OCI-M2 (cell line): Measurements from ENCODE around the gene STT3B.
"Not testable (repeated sequence)": the region's sequence is repeated elsewhere in the genome, so short reads cannot be mapped to it uniquely, and the experiment has no call there.

ENCODE experiments used
- DNase-seq: peaks from one replicate; lab custom pipeline; 2025; ENCODE audit not compliant: unreplicated experiment; lab: John Stamatoyannopoulos, UW

Gene STT3B

DNA sequence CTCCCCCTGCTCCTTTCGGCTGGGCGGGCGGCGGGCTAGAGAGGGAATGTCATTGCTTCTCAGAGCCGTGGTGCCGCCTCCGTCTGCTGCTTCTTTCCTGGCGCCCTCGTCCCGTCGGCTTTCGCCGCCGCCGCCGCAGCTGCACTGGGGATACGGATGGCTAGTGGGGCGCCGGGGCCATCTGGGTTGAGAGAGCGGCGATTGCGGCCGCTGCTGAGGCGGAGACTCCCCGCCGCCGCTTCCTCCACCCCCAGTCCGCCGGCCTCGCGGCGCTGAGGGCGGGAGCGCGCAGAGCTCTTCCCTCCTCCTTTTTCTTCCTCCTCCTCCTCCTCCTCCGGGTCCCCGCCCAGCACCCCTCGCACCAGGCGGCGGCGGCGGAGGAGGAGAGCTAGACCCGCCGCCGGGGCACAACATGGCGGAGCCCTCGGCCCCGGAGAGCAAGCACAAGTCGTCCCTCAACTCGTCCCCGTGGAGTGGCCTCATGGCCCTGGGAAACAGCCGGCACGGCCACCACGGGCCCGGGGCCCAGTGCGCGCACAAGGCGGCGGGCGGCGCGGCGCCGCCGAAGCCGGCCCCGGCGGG is at the start of gene STT3B:
STT3B (plus strand) TSS at position 339 of the 582 bp plus-strand sequence; CDS start at position 413, 74 bp downstream.
- no peak for DNase-seq

DNA sequence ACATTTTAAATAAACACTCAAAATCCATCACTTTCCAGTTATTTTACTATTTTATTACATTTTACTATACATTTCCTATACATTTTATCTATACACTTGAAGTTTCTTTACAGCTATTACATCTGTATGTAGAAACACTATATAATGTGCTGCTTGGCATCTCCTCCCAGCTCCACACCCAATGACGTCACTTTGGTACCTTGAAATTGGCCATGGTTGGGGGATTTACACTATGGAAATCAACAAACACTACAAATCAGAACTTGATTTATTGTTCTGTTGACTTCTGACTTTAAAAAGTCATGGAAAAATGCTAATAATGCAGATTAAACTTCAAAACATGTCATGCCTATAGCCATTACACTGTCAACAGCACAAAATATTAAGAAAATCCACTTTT is 48.9 kb upstream of the STT3B start:
- no peak for DNase-seq

DNA sequence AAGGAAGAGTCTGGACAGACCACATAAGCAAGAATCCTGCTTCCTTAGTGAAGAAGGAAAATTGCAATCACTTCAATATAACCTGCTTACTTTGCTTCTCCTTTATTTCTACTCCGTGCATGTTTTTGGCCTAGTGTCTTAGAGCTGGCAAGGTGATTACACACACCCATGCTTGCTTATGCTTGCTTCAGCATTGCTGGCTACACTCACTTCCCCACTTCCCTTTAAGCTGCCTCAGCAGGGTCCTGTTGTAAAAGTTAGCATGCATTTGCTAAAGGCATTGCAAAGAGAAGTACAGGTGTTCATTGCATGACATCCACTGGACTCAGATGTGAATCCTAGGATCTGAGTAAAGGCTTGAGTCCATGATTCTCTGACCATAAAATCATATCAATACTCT is 47.5 kb upstream of the STT3B start:
- no peak for DNase-seq

DNA sequence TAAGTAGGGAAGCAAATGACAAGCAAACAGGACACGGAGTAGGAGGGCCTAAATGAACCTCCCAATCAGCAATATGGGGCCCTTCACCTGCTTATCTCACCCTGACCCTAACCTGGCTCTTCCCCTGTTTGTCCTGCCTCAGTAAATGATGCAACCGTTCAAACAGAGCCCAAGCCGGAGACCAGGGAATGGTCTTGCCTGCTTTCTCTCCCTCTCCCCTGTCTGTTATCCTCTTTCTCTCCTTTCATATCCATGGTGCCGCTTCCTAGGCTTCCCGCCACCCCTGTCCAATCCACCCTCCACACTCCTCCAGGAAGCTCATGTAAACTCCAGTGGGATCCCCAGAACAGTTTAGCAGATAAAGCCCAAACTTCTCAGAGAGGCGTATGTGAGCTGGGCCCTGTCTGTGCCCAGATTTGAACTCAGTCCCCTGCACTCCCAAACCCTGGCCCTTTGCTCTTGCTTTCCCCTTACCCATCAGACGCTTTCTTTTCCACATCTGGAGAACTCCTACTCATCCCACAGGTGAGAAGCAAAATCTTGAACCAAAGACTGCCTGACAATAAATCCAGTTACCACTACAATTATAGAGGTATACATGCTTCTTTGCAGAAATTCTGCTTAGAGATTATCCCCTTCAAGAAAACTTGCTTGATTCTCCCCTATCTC is 45.7 kb upstream of the STT3B start:
- DNase-seq = no peak

DNA sequence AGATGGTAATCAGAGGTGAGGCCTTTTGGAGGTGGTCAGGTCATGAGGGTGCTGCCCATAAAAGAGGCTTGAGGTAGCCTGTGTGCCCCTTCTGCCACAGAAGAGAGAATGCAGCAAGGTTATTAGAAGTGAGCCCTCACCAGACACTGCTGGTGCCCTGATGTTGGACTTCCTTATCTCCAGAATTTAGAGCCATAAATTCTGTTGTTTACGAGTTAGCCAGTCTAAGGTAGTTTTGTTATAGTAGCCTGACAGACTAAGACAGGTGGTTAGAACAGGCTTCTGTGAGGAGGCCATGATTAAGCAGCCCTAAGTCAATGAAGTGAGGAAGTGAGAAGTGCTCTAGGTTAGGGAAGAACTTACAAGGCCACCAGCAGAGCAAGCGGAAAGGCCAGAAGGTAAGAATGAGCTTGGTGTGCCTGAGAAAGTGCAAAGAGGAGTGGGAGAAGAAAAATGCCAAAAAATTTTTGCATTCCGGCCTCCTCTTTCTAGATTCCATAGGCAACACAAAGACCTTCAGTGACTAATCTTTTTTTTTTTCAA is 44.2 kb upstream of the STT3B start:
- no peak for DNase-seq

DNA sequence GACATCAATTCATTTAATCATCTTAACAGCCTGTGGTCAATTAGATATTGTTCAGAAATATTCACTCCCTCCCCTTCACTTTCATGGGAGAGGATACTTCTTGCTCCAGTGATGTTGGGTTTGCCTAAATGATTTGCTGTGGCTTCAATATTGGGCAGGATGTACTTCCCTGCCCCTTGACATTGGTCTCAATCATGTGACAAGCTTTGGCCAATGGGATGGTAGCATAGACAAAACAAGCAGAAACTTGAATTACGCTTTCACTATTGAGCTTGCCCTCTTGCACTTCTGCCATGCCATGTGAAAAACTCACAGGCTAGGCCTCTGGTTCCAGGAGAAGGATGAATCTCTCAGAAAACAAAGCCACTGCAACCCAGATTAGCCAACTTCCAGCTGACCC is 42.2 kb upstream of the STT3B start:
- no peak for DNase-seq

DNA sequence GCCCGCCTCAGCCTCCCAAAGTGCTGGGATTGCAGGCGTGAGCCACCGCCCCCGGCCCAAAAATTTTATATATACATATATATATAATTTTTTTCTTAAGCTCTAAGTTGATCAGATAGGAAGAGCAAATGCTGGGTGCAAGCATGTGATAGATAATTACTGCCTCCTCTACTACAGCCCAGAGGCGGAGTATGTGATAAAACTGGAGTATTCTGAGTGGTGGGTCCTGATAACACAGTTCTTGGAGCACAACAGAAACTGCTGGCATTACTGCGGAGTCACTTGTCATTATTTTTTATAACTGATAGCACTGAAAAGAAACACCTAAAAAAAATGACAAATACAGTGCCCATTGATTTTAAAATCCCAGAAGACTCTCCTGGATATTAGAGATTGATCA is 41.1 kb upstream of the STT3B start:
- no peak for DNase-seq

DNA sequence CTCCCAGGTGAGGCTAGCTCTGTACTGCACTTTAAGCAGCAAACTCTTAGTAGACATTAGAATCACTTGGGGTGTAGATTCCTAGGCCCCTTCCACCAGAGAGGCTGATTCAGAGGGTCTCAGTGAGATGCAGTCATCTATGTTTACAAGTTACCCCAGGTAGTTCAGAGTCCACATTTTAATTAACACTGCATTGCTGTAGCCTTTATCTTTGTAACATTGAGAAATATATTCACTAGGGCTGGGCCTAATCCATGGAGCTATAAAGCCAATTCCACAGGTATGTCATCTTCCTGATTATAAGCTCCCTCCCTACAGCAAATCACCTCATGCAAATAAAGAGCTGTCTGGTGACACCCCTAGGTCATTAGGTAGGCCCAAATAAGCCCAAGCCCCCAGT is 39.6 kb upstream of the STT3B start:
- DNase-seq = no peak

DNA sequence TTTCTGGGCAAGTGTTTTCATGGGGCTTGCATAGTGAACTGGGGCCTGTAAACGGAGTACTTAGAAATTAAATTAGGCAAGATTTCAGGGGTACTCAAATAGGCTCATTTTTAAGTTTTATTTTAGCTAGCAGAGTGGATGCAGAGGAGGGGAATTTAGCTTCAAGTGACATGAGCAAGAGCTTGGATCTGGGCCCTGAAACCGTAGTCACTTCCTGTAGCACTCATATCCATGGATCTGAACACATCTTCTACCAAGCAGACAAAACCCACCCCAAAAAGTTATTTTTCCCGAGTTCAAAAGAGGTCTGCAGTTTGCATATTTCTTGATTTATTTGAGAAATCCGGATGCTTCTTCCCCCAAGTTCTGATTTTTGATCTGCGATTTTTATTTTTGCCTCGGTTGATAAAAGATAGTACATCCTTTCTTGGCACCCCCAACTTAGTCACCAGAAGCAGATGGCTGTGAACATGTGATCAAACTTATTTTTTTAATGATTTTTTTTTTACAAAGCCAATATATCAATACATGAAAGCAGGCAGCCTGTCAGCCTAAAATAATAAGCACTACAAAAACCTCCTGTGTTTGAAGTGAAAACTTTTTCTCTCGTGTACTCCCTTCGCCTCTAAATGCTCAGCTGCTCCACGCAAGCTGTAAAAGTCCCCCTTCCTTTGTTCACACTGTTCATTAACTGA is 36.6 kb upstream of the STT3B start:
- no peak for DNase-seq

DNA sequence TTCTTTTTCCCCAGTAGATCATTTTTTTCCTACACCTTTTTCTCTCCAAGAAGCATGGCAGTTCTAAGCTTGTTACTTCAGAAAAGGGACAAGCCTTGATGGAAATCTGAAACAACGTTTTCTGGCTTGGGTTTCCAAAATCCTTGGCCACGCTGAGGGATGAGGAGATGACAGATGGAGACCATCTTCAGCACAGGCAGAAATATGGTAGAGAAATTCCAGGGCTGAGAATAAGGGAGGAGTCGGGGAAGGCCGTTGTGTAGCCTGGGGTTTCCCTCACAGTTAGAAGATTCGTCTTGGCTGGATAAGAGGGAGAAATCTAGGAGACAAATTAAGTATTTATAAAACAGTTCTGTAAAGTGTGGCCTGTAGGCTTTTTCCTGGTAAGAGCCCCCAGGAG is 33.9 kb upstream of the STT3B start:
- no peak for DNase-seq

DNA sequence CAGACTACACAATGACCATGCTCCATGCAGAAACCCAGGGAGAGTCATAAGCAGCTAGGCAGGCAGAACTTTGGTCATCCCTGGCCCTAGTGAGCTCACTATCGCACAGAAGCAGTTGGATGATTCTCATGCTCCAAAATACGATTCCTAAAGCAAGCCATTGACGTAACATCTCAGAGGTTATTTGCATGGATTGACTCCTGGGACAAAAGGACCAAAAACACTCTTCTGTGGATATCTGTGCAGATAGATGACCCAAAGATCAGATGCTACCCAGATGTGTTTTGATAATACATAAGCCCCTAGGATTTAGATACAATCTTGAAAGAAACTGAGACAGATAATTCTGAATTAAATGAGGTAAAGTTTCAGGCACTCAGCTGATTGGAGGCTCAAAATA is 33.4 kb upstream of the STT3B start:
- DNase-seq = no peak

DNA sequence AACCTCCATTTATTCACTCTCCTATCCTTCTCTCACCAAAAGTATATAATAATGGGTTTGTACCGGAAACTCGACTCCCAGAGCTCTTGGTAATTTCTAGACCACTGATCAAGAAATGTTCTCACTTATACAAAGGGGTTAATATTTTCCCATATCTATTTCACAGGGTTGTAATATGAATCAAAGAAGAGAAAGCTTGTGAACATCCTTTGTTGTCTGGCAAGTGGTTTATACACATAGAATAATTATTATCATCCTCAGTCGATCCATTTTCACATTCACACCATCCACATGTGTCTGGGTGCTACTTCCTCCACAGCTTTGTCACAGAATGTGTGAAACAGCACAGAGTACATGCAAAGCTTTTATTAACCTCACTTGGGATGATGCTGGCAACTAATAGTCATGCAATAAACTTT is 29.9 kb upstream of the STT3B start:
- DNase-seq = no peak

DNA sequence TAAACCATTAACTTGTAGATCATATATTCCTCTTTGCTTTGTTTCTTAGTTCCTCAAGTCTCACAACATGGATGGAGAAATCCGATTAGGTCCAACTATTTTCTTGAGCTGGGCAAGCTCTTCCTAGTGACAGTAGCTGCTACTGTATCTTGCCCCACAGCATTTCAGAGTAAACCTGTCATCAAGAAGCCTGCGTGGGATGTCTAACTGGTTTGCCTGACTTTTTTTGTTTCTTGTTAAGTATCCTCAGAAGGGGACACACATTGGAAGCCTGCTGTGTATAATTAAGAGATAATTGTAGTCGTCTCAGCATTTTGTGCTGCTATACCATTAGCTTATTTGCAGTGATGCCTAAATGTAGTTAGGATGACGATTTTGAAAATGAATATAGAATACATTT is 29.3 kb upstream of the STT3B start:
- no peak for DNase-seq

DNA sequence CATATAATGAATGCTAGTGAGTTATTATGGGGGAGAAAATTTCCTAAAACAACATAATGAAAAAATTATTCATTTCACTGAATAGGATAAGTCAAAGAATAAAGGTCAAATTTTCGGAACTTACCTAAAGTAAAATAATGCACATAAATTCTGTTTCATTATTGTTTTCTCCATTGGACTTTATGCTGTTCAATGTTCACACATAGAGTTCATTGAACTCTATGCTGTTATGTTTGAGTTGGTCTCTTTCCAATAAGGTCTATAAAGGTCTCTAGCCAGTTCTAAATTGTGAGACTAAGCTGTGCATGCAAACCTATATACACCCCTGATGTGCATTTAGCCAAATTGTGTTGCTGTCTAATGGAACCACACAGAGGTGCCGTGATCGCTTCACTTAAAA is 28.5 kb upstream of the STT3B start:
- no peak for DNase-seq

DNA sequence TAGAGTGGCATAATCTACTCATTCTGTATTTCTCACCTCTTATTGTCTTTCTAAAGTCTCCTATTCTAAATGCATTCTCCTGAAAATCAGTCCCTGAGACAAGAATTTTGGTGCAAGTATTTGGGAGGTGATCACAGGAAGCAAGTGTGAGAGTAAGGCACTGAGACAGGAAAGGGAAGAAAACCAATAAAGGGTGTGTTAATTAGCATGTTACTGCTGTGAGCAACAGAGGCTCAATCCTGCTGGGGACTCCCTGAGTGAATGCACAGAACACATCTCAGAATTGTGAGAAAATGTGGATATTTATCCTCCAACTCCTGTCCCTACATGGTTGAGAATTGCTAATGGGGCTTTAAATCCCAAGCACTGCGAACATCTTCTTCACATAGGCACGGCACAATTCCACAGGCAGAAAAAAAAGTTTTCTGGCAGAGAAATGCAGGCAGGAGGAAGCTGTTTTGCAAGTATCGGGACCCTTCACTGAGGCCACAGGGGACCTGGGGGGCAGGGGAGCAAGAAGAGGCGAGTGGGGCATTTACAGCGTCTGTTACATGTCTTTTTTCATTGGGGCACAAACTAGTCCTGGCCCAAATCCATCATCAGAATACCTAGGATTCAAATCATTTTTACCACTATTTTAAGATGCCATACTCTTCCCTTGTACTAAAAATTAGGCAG is 27.2 kb upstream of the STT3B start:
- no peak for DNase-seq

DNA sequence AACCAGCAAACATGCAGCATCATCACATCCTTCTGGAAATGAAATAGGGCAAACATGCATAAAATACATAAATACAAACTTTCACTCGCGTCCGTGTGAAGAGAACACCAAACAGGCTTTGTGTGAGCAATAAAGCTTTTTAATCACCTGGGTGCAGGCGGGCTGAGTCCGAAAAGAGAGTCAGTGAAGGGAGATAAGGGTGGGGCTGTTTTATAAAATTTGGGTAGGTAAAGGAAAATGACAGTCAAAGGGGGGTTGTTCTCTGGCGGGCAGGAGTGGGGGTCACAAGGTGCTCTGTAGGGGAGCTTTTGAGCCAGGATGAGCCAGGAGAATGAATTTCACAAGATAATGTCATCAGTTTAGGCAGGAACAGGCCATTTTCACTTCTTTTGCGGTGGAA is 26.2 kb upstream of the STT3B start:
- DNase-seq = not testable (repeated sequence)

DNA sequence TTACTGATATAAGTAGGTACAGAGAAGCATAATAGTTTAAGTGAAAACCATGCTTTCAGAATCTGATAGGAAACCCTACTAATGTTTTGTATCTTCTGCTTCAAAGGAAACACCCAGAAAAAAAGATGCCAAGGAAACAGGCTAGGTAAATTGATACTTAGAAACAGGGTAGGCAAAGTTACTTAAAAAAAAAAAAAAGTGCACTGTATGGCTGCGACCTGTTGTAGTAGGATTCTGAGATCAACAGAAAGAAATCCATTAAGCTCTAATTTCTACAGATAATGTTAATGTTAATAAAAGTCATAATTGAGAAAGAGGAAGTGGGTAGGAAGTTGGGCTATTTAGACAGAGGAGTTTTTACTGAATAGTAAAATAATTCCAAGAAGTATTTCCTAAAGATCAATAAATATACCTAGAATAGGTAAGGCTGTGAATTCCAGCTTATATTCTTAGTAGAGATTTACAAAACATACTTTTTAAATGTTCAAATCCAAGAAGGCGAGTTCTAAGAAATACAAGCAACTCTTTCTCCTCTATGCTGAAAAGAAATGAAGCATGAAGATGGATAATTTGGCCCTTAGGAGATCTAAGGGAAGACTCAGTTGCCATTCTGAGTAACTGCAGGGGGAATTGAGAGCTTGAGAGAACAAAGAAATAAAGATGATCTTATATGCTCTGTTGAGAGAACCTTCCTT is 24.1 kb upstream of the STT3B start:
- DNase-seq = no peak

DNA sequence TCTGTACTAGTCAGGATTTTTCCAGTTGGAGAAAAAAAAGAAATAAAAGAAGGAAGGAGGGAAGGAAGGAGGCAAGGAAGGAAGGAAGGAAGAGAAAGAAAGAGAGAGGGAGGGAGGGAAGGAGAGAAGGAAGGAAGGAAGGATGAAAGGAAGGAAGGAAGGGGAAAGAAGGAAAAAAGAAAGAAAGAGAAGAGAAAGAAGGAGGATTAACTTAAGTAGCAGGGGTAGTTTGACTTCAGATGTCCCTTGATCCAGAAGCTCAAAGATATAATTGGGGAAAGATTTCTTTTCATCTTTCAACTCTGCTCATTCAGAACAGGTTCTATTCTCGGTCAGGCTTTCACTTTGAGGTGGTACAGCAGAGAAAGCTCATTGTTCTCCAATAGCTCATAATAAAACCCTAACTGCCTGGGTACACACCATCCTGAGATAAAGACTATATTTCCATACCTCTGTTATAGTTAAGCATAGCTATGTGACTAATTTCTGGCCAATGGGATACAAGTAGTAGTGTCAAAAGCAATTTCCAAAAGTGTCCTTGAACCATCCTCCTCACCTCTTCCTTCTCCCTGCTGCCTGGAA is 23.5 kb upstream of the STT3B start:
- no peak for DNase-seq

DNA sequence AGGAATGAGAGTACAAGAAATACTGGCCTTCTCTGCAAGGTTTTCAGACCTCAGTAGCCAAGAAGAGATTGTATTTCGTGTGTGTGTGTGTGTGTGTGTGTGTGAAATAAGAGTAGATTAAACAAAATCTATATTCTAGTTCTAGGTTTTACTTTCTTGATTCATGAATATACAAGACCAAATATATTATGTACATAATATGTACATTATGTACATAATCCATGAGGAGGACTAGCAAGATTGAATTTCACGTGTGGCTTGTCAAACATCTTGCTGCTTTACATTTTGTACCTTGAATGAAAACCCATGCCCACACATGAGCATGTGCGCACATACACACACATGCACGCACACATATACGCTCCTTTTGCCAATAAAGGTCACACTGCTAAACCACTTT is 18.2 kb upstream of the STT3B start:
- DNase-seq = no peak

DNA sequence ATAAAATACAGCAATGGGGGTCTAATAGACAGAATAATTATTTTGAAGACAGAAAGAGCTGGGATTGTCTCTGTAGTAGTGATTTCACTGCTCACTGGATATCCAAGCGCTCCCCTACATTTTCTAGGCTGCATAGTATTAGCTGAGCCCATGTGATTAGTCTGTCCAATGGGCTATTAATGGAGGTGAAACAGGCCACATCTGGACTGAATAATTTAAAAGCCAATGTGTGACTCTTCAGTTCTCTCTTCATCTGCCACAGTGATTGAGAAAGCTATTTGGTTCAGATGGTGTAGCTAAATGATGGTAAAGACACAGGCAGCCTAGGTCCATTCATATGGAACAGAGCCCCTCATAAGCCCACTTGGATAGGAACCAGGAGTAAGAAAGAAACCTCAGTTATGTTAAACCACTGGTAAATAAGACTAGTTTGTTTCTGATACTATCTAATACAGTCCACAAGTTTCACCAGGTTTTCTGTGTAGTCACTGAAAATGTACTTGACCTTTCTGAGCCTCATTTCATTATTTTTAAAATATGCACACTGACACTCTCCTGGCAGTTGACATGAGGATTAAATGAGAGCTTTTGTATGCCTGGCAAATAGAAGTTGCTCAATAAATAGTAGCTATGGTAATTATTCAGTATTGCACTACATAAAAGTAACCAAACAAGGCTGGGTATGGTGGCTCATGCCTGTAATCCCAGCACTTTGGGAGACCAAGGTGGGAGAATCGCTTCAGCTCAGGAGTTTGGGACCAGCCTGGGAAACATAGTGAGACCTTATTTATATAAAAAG is 17.0 kb upstream of the STT3B start:
- no peak for DNase-seq
